GM23338 (cell line): ENCODE results near the gene RIC3. TPM values are rescaled to one million over a fixed set of nuclear protein-coding genes. Genes with fewer than 3 reads are reported as not detected.

Experiments
- ATAC-seq: fragments of 200-7000 bp; cut with Tn5 transposase; 3 replicates; pipeline ENCODE4 v1.9.1; 2020
- DNase-seq: peaks from one replicate; pipeline ENCODE4 v3.0.0-alpha.2; 2015; ENCODE audit warnings: low spot score
- H2AFZ ChIP-seq: fragments of 200-600 bp; sonication (generic); 2 replicates; pipeline ENCODE4 v1.8.0; 2016; ENCODE audit warnings: antibody characterized with exemption, mild to moderate bottlenecking, moderate library complexity
- H3F3A ChIP-seq: fragments of 200-600 bp; sonication (generic); replicated peaks from 2 replicates; pipeline ENCODE4 v1.8.0; 2017; ENCODE audit warnings: antibody characterized with exemption, mixed run types, low read depth
- H3K27ac ChIP-seq: fragments of 200-600 bp; sonication (generic); 2 replicates; pipeline ENCODE4 v1.6.1; 2016; ENCODE audit warnings: low read depth
- H3K27me3 ChIP-seq: fragments of 200-600 bp; sonication (generic); 2 replicates; pipeline ENCODE4 v1.8.0; 2016; ENCODE audit warnings: mild to moderate bottlenecking, mixed run types, moderate library complexity; ENCODE audit not compliant: insufficient read depth
- H3K36me3 ChIP-seq: fragments of 200-600 bp; sonication (generic); 2 replicates; pipeline ENCODE4 v1.8.0; 2016; ENCODE audit warnings: mild to moderate bottlenecking; ENCODE audit not compliant: insufficient read depth
- H3K4me1 ChIP-seq: fragments of 200-600 bp; sonication (generic); 2 replicates; pipeline ENCODE4 v1.8.0; 2016; ENCODE audit warnings: mild to moderate bottlenecking, moderate library complexity; ENCODE audit not compliant: insufficient read depth
- H3K4me2 ChIP-seq: fragments of 200-600 bp; sonication (generic); 2 replicates; pipeline ENCODE4 v1.7.1; 2017; ENCODE audit warnings: mixed run types
- H3K4me3 ChIP-seq: fragments of 200-600 bp; sonication (generic); 2 replicates; pipeline ENCODE4 v1.6.1; 2016; ENCODE audit warnings: mixed run types
- H3K79me2 ChIP-seq: fragments of 200-600 bp; sonication (generic); replicated peaks from 2 replicates; pipeline ENCODE4 v1.8.0; 2017; ENCODE audit warnings: mild to moderate bottlenecking; ENCODE audit not compliant: insufficient read depth
- H3K9me2 ChIP-seq: fragments of 200-600 bp; sonication (generic); 2 replicates; pipeline ENCODE4 v1.8.0; 2017; ENCODE audit not compliant: insufficient read depth
- H4K20me1 ChIP-seq: fragments of 200-600 bp; sonication (generic); replicated peaks from 2 replicates; pipeline ENCODE4 v1.8.0; 2017; ENCODE audit warnings: mild to moderate bottlenecking; ENCODE audit not compliant: insufficient read depth
- H3K27ac Mint-ChIP-seq: 2 replicates; pipeline ENCODE4 v1.8.0; 2020; ENCODE audit warnings: inconsistent platforms, mild to moderate bottlenecking, moderate library complexity, mixed read lengths
- H3K27me3 Mint-ChIP-seq: 3 replicates; pipeline ENCODE4 v1.8.0; 2022; ENCODE audit warnings: low read depth, mild to moderate bottlenecking, moderate library complexity, mixed read lengths, inconsistent platforms; ENCODE audit not compliant: insufficient read depth, poor library complexity
- H3K36me3 Mint-ChIP-seq: 3 replicates; pipeline ENCODE4 v1.8.0; 2021; ENCODE audit warnings: low read depth, mild to moderate bottlenecking, inconsistent platforms, moderate library complexity, mixed read lengths
- H3K4me1 Mint-ChIP-seq: 3 replicates; pipeline ENCODE4 v1.8.0; 2020; ENCODE audit warnings: mild to moderate bottlenecking, inconsistent platforms, mixed read lengths
- H3K4me3 Mint-ChIP-seq: 3 replicates; pipeline ENCODE4 v1.8.0; 2021; ENCODE audit warnings: moderate library complexity, mild to moderate bottlenecking, inconsistent platforms, mixed read lengths
- H3K9me3 Mint-ChIP-seq: 3 replicates; pipeline ENCODE4 v1.8.0; 2020; ENCODE audit warnings: moderate library complexity, mild to moderate bottlenecking, inconsistent platforms, mixed read lengths
- EZH2 ChIP-seq: fragments of 200-600 bp; sonication (generic); IDR thresholded peaks from one replicate; pipeline ENCODE4 v1.8.0; 2017; ENCODE audit warnings: antibody characterized with exemption, mild to moderate bottlenecking, low read depth; ENCODE audit not compliant: unreplicated experiment
- polyA plus RNA-seq: library from polyadenylated mRNA; unstranded; fragments of >200 nt; fragmentation: Nextera tagmentation; extraction: Ambion mirVana; gene quantifications from 2 replicates; pipeline ENCODE4 v1.2.1, GENCODE V29; 2016
- total RNA-seq: library from RNA; depleted of rRNA; stranded (reverse); fragments of >200 nt; shearing (Covaris generic); gene quantifications from 2 replicates; pipeline ENCODE4 v1.2.3, GENCODE V29; 2014
- TF ChIP-seq, protein P1 (sequence below): IDR thresholded peaks from one replicate; pipeline ENCODE4 v1.6.1; 2018; ENCODE audit warnings: antibody characterized with exemption; ENCODE audit not compliant: unreplicated experiment
- TF ChIP-seq, protein P2 (sequence below): fragments of 250-450 bp; sonication (Bioruptor Pico); IDR thresholded peaks from 2 replicates; pipeline ENCODE4 v1.5.0; 2020; ENCODE audit warnings: mild to moderate bottlenecking, moderate library complexity

RIC3 gene
- total and polyA plus RNA-seq, 2 experiments from 2014 or later, result 17.8 to 21.3 TPM

DNA sequence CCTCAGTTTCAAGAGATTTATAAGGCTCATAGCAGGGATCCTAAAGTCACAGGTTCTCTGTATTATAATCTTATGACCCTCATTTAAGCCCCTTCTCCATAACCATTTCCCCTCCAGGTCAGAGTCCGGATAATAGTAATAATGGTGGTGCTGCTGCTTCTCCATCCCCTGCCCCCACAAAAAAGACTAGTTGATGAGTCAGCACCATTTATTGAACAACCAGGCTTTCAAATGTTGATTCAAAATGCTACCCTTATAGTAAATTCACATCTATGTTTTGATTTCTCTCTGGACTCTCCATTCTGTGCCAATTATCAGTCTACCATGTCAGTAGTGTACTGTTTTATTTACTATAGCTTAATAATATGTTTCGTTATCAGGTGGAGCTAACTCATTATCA, 17.6 kb upstream of the RIC3 start:
- DNase-seq, result no peak

More for the DNA sequence above, 17.6 kb upstream of the RIC3 start:
- Histone ChIP-seq H3K4me3 (no peak overlapping the region), H3K79me2 (no peaks in the 10 kb centered on the region), H3K4me1 (no peaks in the 10 kb centered on the region), H2AFZ (no peak overlapping the region), H3K27me3 (no peaks in the 10 kb centered on the region), H3K4me2 (no peak overlapping the region), H3K36me3 (no peaks in the 10 kb centered on the region), H4K20me1 (no peaks in the 10 kb centered on the region), H3K27ac (no peak overlapping the region), H3K9me2 (no peaks in the 10 kb centered on the region), H3F3A (no peaks in the 10 kb centered on the region)
- no peak overlapping the region for H3K27ac Mint-ChIP-seq
- no peaks in the 10 kb centered on the region for H3K27me3 Mint-ChIP-seq
- no peaks in the 10 kb centered on the region for H3K4me1 Mint-ChIP-seq
- no peak for TF ChIP-seq EZH2
- TF ChIP-seq, protein P1, sequence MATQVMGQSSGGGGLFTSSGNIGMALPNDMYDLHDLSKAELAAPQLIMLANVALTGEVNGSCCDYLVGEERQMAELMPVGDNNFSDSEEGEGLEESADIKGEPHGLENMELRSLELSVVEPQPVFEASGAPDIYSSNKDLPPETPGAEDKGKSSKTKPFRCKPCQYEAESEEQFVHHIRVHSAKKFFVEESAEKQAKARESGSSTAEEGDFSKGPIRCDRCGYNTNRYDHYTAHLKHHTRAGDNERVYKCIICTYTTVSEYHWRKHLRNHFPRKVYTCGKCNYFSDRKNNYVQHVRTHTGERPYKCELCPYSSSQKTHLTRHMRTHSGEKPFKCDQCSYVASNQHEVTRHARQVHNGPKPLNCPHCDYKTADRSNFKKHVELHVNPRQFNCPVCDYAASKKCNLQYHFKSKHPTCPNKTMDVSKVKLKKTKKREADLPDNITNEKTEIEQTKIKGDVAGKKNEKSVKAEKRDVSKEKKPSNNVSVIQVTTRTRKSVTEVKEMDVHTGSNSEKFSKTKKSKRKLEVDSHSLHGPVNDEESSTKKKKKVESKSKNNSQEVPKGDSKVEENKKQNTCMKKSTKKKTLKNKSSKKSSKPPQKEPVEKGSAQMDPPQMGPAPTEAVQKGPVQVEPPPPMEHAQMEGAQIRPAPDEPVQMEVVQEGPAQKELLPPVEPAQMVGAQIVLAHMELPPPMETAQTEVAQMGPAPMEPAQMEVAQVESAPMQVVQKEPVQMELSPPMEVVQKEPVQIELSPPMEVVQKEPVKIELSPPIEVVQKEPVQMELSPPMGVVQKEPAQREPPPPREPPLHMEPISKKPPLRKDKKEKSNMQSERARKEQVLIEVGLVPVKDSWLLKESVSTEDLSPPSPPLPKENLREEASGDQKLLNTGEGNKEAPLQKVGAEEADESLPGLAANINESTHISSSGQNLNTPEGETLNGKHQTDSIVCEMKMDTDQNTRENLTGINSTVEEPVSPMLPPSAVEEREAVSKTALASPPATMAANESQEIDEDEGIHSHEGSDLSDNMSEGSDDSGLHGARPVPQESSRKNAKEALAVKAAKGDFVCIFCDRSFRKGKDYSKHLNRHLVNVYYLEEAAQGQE, result no peak
- TF ChIP-seq, protein P2, sequence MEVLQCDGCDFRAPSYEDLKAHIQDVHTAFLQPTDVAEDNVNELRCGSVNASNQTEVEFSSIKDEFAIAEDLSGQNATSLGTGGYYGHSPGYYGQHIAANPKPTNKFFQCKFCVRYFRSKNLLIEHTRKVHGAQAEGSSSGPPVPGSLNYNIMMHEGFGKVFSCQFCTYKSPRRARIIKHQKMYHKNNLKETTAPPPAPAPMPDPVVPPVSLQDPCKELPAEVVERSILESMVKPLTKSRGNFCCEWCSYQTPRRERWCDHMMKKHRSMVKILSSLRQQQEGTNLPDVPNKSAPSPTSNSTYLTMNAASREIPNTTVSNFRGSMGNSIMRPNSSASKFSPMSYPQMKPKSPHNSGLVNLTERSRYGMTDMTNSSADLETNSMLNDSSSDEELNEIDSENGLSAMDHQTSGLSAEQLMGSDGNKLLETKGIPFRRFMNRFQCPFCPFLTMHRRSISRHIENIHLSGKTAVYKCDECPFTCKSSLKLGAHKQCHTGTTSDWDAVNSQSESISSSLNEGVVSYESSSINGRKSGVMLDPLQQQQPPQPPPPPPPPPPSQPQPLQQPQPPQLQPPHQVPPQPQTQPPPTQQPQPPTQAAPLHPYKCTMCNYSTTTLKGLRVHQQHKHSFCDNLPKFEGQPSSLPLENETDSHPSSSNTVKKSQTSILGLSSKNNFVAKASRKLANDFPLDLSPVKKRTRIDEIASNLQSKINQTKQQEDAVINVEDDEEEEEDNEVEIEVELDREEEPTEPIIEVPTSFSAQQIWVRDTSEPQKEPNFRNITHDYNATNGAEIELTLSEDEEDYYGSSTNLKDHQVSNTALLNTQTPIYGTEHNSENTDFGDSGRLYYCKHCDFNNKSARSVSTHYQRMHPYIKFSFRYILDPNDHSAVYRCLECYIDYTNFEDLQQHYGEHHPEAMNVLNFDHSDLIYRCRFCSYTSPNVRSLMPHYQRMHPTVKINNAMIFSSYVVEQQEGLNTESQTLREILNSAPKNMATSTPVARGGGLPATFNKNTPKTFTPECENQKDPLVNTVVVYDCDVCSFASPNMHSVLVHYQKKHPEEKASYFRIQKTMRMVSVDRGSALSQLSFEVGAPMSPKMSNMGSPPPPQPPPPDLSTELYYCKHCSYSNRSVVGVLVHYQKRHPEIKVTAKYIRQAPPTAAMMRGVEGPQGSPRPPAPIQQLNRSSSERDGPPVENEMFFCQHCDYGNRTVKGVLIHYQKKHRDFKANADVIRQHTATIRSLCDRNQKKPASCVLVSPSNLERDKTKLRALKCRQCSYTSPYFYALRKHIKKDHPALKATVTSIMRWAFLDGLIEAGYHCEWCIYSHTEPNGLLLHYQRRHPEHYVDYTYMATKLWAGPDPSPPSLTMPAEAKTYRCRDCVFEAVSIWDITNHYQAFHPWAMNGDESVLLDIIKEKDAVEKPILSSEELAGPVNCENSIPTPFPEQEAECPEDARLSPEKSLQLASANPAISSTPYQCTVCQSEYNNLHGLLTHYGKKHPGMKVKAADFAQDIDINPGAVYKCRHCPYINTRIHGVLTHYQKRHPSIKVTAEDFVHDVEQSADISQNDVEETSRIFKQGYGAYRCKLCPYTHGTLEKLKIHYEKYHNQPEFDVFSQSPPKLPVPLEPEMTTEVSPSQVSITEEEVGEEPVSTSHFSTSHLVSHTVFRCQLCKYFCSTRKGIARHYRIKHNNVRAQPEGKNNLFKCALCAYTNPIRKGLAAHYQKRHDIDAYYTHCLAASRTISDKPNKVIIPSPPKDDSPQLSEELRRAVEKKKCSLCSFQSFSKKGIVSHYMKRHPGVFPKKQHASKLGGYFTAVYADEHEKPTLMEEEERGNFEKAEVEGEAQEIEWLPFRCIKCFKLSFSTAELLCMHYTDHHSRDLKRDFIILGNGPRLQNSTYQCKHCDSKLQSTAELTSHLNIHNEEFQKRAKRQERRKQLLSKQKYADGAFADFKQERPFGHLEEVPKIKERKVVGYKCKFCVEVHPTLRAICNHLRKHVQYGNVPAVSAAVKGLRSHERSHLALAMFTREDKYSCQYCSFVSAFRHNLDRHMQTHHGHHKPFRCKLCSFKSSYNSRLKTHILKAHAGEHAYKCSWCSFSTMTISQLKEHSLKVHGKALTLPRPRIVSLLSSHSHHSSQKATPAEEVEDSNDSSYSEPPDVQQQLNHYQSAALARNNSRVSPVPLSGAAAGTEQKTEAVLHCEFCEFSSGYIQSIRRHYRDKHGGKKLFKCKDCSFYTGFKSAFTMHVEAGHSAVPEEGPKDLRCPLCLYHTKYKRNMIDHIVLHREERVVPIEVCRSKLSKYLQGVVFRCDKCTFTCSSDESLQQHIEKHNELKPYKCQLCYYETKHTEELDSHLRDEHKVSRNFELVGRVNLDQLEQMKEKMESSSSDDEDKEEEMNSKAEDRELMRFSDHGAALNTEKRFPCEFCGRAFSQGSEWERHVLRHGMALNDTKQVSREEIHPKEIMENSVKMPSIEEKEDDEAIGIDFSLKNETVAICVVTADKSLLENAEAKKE (CRISPR knock-in tag), result no peak
- peaks cover 4% of the 10 kb centered on the region; the same call in 2 of the 3 replicates for H3K9me3 Mint-ChIP-seq
- H3K36me3 Mint-ChIP-seq, result no peaks in the 10 kb centered on the region
- no peak for ATAC-seq
- no peak overlapping the region for H3K4me3 Mint-ChIP-seq
